ENCODE results near the gene SYTL1.

DNA sequence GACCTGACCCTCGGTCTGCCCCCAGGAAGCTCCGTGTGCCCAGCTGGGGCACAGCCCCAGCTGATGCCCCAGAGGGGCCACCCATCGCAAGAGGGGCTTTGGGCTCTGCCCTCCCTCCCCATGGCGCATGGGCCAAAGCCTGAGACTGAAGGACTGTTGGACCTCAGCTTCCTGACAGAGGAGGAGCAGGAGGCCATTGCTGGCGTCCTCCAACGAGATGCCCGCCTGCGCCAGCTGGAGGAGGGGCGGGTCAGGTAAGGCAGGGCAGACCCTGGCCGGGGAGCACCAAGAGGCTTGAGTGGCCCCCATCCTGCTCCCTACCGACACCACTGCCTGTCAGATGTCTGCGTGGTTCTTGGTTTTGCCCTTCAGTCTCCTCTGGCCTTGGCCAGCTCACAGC lies 3.5 kb downstream of the SYTL1 start:
- TF ChIP-seq, protein P1, sequence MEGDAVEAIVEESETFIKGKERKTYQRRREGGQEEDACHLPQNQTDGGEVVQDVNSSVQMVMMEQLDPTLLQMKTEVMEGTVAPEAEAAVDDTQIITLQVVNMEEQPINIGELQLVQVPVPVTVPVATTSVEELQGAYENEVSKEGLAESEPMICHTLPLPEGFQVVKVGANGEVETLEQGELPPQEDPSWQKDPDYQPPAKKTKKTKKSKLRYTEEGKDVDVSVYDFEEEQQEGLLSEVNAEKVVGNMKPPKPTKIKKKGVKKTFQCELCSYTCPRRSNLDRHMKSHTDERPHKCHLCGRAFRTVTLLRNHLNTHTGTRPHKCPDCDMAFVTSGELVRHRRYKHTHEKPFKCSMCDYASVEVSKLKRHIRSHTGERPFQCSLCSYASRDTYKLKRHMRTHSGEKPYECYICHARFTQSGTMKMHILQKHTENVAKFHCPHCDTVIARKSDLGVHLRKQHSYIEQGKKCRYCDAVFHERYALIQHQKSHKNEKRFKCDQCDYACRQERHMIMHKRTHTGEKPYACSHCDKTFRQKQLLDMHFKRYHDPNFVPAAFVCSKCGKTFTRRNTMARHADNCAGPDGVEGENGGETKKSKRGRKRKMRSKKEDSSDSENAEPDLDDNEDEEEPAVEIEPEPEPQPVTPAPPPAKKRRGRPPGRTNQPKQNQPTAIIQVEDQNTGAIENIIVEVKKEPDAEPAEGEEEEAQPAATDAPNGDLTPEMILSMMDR (IDR thresholded peaks at IDR 0.05): no peak
- no peak for TF ChIP-seq EP300 (IDR thresholded peaks at IDR 0.05)

All from ovary (tissue), 3 donors.